HEK293 (cell line): Measurements from ENCODE around the gene TXNDC11.

Experiments
- CTCF ChIA-PET: fragments of 350-600 bp; formaldehyde crosslinking; extraction: SDS; loops from one replicate; lab custom pipeline; 2021; ENCODE audit warnings: antibody characterized with exemption; lab: Yijun Ruan, JAX
- POLR2A ChIA-PET: fragments of 300-600 bp; formaldehyde crosslinking; extraction: SDS; loops from one replicate; lab custom pipeline; 2020; ENCODE audit warnings: antibody characterized with exemption, inconsistent platforms; lab: Yijun Ruan, JAX
- H3K27ac ChIP-seq: fragments of 200-500 bp; sonication (Bioruptor generic); 2 replicates; pipeline ENCODE4 v1.5.1; 2014; ENCODE audit warnings: low read depth, low read length, control low read depth, inconsistent platforms; ENCODE audit errors: extremely low read depth
- H3K36me3 ChIP-seq, 2 experiments: fragments of 200-500 bp in 1 of 2; sonication (Bioruptor generic) in 1 of 2; 1 replicate in 1 of 2; 2 replicates in 1 of 2; pipeline ENCODE4 v1.5.1; 2014 to 2017; ENCODE audit warnings: inconsistent platforms in 2 of 2, low read length in 2 of 2; ENCODE audit not compliant: control insufficient read depth in 2 of 2, insufficient read depth in 1 of 2
- H3K4me1 ChIP-seq: fragments of 200-500 bp; sonication (Bioruptor generic); 2 replicates; pipeline ENCODE4 v1.5.1; 2014; ENCODE audit warnings: mild to moderate bottlenecking, low read length, inconsistent platforms; ENCODE audit not compliant: control insufficient read depth, insufficient read depth
- H3K4me3 ChIP-seq: 2 replicates; pipeline ENCODE4 v1.5.1; 2011; ENCODE audit warnings: low read depth, mild to moderate bottlenecking, control low read depth, low read length, moderate library complexity
- H3K9me3 ChIP-seq: fragments of 200-500 bp; sonication (Bioruptor generic); 2 replicates; pipeline ENCODE4 v1.5.1; 2014; ENCODE audit warnings: low read depth, low read length, inconsistent platforms; ENCODE audit not compliant: control insufficient read depth, insufficient read depth
- EGR2 ChIP-seq: fragments of 450-650 bp; formaldehyde crosslinking; IDR thresholded peaks from 2 replicates; pipeline ENCODE4 v1.5.1; 2016; ENCODE audit warnings: low read depth, missing biosample characterization, missing genetic modification characterization
- SP2 ChIP-seq: fragments of 450-650 bp; formaldehyde crosslinking; IDR thresholded peaks from 2 replicates; pipeline ENCODE4 v1.5.1; 2016; ENCODE audit warnings: missing biosample characterization, missing genetic modification characterization
- ZNF214 ChIP-seq: fragments of 450-650 bp; formaldehyde crosslinking; IDR thresholded peaks from 2 replicates; pipeline ENCODE4 v1.5.1; 2017; ENCODE audit warnings: missing biosample characterization, mild to moderate bottlenecking, missing genetic modification characterization, borderline replicate concordance
- ZNF221 ChIP-seq: fragments of 450-650 bp; formaldehyde crosslinking; IDR thresholded peaks from 2 replicates; pipeline ENCODE4 v1.5.1; 2017; ENCODE audit warnings: missing biosample characterization, missing genetic modification characterization, borderline replicate concordance
- ZNF37A ChIP-seq: fragments of 450-650 bp; IDR thresholded peaks from 2 replicates; pipeline ENCODE4 v1.5.1; 2018; ENCODE audit warnings: missing biosample characterization, missing genetic modification characterization
- ZNF76 ChIP-seq: fragments of 450-650 bp; formaldehyde crosslinking; IDR thresholded peaks from 2 replicates; pipeline ENCODE4; 2016; ENCODE audit warnings: low read depth, missing biosample characterization, missing genetic modification characterization, borderline replicate concordance
- ZNF777 ChIP-seq: fragments of 450-650 bp; formaldehyde crosslinking; IDR thresholded peaks from 2 replicates; pipeline ENCODE4 v1.5.1; 2017; ENCODE audit warnings: missing biosample characterization, missing genetic modification characterization, borderline replicate concordance
- TF ChIP-seq, protein P1 (sequence below): fragments of 450-650 bp; formaldehyde crosslinking; conservative IDR thresholded peaks from 2 replicates; pipeline ENCODE4 v1.5.1; 2016; ENCODE audit warnings: low read depth, missing biosample characterization, missing genetic modification characterization
- TF ChIP-seq, protein P2 (sequence below): fragments of 450-650 bp; formaldehyde crosslinking; IDR thresholded peaks from 2 replicates; pipeline ENCODE4 v1.5.1; 2016; ENCODE audit warnings: missing biosample characterization, missing genetic modification characterization, low read depth
- TF ChIP-seq, protein P3 (sequence below): fragments of 450-650 bp; IDR thresholded peaks from 2 replicates; pipeline ENCODE4 v1.5.1; 2018; ENCODE audit warnings: missing biosample characterization, mild to moderate bottlenecking, missing genetic modification characterization
- TF ChIP-seq, protein P4 (sequence below): sonication (generic); formaldehyde crosslinking; IDR thresholded peaks from 2 replicates; pipeline ENCODE4 v1.8.1; 2022; ENCODE audit warnings: mild to moderate bottlenecking, moderate library complexity, missing genetic modification reagents
- TF ChIP-seq, protein P5 (sequence below): fragments of 450-650 bp; formaldehyde crosslinking; IDR thresholded peaks from 2 replicates; pipeline ENCODE4 v1.5.1; 2016; ENCODE audit warnings: missing biosample characterization, missing genetic modification characterization

Gene TXNDC11

DNA sequence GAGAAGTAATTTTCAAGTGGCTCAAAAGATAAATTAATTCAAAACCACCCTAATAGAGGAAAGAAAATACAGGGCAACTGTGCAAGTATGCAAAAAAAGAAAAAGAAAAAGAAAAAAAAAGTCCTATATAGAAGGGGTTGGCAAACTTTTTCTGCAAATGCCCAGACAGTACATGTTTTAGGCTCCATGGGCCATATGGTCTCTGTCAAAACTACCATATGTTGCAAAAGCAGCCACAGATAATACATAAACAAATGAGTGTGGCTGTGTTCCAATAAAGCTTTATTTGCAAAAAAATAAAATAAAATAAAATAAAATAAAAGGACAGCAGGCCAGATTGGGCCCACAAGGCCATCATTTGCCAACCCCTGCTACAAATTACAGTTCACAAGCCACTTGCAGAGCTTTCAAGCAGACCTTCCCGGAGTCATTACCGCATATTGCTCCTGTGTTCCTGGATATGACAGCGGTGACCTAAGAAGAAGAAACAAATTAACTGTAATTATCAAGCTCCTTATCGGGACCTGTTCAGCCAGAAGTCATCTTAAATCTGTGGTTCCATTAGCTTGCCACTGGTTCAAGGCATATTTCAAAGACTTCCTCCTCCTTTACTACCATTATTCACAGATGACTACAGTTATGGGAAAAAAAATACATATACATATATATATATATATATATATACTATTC is 38.5 kb upstream of the TXNDC11 start (continued):
- TF ChIP-seq, protein P1, sequence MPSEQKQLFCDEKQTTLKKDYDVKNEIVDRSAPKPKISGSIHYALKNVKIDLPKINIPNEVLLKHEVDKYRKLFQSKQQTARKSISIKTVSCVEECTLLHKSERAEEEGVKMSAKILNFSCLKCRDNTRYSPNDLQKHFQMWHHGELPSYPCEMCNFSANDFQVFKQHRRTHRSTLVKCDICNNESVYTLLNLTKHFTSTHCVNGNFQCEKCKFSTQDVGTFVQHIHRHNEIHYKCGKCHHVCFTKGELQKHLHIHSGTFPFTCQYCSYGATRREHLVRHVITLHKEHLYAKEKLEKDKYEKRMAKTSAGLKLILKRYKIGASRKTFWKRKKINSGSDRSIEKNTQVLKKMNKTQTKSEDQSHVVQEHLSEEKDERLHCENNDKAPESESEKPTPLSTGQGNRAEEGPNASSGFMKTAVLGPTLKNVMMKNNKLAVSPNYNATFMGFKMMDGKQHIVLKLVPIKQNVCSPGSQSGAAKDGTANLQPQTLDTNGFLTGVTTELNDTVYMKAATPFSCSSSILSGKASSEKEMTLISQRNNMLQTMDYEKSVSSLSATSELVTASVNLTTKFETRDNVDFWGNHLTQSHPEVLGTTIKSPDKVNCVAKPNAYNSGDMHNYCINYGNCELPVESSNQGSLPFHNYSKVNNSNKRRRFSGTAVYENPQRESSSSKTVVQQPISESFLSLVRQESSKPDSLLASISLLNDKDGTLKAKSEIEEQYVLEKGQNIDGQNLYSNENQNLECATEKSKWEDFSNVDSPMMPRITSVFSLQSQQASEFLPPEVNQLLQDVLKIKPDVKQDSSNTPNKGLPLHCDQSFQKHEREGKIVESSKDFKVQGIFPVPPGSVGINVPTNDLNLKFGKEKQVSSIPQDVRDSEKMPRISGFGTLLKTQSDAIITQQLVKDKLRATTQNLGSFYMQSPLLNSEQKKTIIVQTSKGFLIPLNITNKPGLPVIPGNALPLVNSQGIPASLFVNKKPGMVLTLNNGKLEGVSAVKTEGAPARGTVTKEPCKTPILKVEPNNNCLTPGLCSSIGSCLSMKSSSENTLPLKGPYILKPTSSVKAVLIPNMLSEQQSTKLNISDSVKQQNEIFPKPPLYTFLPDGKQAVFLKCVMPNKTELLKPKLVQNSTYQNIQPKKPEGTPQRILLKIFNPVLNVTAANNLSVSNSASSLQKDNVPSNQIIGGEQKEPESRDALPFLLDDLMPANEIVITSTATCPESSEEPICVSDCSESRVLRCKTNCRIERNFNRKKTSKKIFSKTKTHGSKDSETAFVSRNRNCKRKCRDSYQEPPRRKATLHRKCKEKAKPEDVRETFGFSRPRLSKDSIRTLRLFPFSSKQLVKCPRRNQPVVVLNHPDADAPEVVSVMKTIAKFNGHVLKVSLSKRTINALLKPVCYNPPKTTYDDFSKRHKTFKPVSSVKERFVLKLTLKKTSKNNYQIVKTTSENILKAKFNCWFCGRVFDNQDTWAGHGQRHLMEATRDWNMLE = no peak
- no peak for TF ChIP-seq SP2 (tag by site-specific recombination)
- TF ChIP-seq, protein P2, sequence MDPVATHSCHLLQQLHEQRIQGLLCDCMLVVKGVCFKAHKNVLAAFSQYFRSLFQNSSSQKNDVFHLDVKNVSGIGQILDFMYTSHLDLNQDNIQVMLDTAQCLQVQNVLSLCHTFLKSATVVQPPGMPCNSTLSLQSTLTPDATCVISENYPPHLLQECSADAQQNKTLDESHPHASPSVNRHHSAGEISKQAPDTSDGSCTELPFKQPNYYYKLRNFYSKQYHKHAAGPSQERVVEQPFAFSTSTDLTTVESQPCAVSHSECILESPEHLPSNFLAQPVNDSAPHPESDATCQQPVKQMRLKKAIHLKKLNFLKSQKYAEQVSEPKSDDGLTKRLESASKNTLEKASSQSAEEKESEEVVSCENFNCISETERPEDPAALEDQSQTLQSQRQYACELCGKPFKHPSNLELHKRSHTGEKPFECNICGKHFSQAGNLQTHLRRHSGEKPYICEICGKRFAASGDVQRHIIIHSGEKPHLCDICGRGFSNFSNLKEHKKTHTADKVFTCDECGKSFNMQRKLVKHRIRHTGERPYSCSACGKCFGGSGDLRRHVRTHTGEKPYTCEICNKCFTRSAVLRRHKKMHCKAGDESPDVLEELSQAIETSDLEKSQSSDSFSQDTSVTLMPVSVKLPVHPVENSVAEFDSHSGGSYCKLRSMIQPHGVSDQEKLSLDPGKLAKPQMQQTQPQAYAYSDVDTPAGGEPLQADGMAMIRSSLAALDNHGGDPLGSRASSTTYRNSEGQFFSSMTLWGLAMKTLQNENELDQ (tag by site-specific recombination) = no peak
- TF ChIP-seq, protein P3, sequence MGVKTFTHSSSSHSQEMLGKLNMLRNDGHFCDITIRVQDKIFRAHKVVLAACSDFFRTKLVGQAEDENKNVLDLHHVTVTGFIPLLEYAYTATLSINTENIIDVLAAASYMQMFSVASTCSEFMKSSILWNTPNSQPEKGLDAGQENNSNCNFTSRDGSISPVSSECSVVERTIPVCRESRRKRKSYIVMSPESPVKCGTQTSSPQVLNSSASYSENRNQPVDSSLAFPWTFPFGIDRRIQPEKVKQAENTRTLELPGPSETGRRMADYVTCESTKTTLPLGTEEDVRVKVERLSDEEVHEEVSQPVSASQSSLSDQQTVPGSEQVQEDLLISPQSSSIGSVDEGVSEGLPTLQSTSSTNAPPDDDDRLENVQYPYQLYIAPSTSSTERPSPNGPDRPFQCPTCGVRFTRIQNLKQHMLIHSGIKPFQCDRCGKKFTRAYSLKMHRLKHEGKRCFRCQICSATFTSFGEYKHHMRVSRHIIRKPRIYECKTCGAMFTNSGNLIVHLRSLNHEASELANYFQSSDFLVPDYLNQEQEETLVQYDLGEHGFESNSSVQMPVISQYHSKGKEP (tag by site-specific recombination) = no peak
- TF ChIP-seq, protein P4, sequence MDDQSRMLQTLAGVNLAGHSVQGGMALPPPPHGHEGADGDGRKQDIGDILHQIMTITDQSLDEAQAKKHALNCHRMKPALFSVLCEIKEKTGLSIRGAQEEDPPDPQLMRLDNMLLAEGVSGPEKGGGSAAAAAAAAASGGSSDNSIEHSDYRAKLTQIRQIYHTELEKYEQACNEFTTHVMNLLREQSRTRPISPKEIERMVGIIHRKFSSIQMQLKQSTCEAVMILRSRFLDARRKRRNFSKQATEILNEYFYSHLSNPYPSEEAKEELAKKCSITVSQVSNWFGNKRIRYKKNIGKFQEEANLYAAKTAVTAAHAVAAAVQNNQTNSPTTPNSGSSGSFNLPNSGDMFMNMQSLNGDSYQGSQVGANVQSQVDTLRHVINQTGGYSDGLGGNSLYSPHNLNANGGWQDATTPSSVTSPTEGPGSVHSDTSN = no peak
- TF ChIP-seq, all 188 proteins: peak for 0

DNA sequence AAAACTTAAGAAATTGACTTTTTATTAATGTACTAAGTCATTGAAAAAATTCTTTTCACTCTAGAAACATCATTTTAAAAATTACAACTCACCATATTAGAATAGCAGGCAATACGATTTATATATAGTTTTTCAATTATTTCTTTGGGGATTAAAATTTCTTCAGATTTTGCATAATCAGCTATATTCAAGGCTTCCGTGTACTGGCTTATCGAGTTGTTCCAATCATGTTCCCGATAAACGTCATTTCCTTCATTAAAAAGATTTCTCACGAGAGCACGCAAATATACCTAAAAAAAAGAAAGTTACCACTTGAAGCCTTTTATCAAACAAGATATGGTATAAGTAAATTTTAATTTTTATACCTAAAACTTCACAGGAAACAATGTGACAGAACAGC is 36.4 kb upstream of the TXNDC11 start:
- TF ChIP-seq, protein P5, sequence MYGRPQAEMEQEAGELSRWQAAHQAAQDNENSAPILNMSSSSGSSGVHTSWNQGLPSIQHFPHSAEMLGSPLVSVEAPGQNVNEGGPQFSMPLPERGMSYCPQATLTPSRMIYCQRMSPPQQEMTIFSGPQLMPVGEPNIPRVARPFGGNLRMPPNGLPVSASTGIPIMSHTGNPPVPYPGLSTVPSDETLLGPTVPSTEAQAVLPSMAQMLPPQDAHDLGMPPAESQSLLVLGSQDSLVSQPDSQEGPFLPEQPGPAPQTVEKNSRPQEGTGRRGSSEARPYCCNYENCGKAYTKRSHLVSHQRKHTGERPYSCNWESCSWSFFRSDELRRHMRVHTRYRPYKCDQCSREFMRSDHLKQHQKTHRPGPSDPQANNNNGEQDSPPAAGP (tag by site-specific recombination) = no peak
- no peak for TF ChIP-seq ZNF37A (tag by site-specific recombination)
- no peak for TF ChIP-seq ZNF221 (tag by site-specific recombination)
- no peak for TF ChIP-seq ZNF76 (tag by site-specific recombination)
- no peak for TF ChIP-seq EGR2 (tag by site-specific recombination)
- no peak for TF ChIP-seq ZNF214 (tag by site-specific recombination)
- no peak for TF ChIP-seq ZNF777 (tag by site-specific recombination)
- TF ChIP-seq, all 188 proteins: peak for 0
- CTCF ChIA-PET = no interaction called here
- H3K4me1 ChIP-seq = peaks cover 18% of the 10 kb centered on the region; the same call in 1 of the 2 replicates
- H3K27ac ChIP-seq = no peak overlapping the region
- H3K36me3 ChIP-seq = peaks cover 25 to 51% of the 10 kb centered on the region in 2 experiments
- POLR2A ChIA-PET = no interaction called here
- H3K9me3 ChIP-seq = no peaks in the 10 kb centered on the region
- H3K4me3 ChIP-seq = no peak overlapping the region
